ENCODE data around the gene ZC3H8. TPM values are rescaled to one million over a fixed set of nuclear protein-coding genes. Genes with fewer than 3 reads are reported as not detected.

ZC3H8 gene
- total RNA-seq, 1 donor from 2014 or later: 7.5 TPM

DNA sequence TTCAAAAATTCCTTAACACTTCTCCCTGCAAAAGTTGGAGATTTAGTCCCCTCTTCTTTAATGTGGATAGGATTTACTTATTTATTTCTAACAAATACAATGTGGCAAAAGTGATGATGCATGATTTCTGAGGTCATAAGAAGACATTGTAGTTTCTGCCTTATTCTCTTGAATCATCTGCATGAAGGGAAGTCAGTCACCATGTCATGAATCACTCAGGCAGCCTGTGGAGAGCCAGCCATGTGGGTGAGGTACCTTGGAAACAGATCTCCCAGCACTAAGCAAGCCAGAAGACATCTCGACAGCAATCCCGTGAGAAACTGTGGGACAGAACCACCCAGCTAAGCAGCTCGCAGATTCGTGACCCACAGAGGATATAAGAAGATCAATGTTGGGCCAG lies 2.7 kb upstream of the ZC3H8 start:
- Histone ChIP-seq H3K4me1 (ENCODE audit: insufficient read depth, low read length) (peaks cover 11% of the 10 kb centered on the region), H3K79me2 (ENCODE audit: insufficient read depth, low read length) (peaks cover 7% of the 10 kb centered on the region), H3K27me3 (ENCODE audit: insufficient read depth, low read length) (no peaks in the 10 kb centered on the region), H3K36me3 (ENCODE audit: insufficient read depth, low read length) (no peaks in the 10 kb centered on the region), H3K9ac (ENCODE audit: low read length) (no peak overlapping the region), H3K9me3 (ENCODE audit: insufficient read depth, low read depth, low read length) (peaks cover 2% of the 10 kb centered on the region), H3K4me3 (ENCODE audit: insufficient read depth, low read depth, low read length) (no peak overlapping the region), H3K27ac (ENCODE audit: low read depth, low read length) (no peak overlapping the region), H2AFZ (ENCODE audit: low read depth, low read length) (no peak overlapping the region), H3K4me2 (ENCODE audit: low read length) (no peak overlapping the region), H4K20me1 (ENCODE audit: insufficient read depth, low read length) (peaks cover under 1% of the 10 kb centered on the region)
- Mint-ChIP-seq H3K27ac (ENCODE audit: unreplicated experiment) (no peak overlapping the region), H3K36me3 (ENCODE audit: low read depth, unreplicated experiment) (peaks cover 3% of the 10 kb centered on the region), H3K4me1 (ENCODE audit: low read depth, unreplicated experiment) (peaks cover 6% of the 10 kb centered on the region), H3K4me3 (ENCODE audit: unreplicated experiment) (no peak overlapping the region), H3K27me3 (ENCODE audit: low read depth, unreplicated experiment) (no peaks in the 10 kb centered on the region), H3K9me3 (ENCODE audit: unreplicated experiment) (no peaks in the 10 kb centered on the region)
- peak; percentile 7 for DNase-seq (ENCODE audit: low read depth)
- TF ChIP-seq EZH2 (IDR thresholded peaks at IDR 0.05; ENCODE audit: insufficient read depth, low read length) (no peak), CTCF (IDR thresholded peaks at IDR 0.05; ENCODE audit: insufficient read depth, low read depth, low read length) (no peak)
- FAIRE-seq: no peak

- H3K79me2 ChIP-seq (ENCODE audit: insufficient read depth, low read length): peaks cover 7% of the 10 kb centered on the region
- H3K9me3 Mint-ChIP-seq (ENCODE audit: unreplicated experiment): no peaks in the 10 kb centered on the region
- H3K4me1 Mint-ChIP-seq (ENCODE audit: low read depth, unreplicated experiment): peaks cover 6% of the 10 kb centered on the region
- H3K4me2 ChIP-seq (ENCODE audit: low read length): no peak overlapping the region
- no peak overlapping the region for H3K9ac ChIP-seq (ENCODE audit: low read length)
- H3K27ac Mint-ChIP-seq (ENCODE audit: unreplicated experiment): no peak overlapping the region
- no peak overlapping the region for H3K4me3 Mint-ChIP-seq (ENCODE audit: unreplicated experiment)
- no peaks in the 10 kb centered on the region for H3K36me3 ChIP-seq (ENCODE audit: insufficient read depth, low read length)
- no peaks in the 10 kb centered on the region for H3K27me3 Mint-ChIP-seq (ENCODE audit: low read depth, unreplicated experiment)
- no peak overlapping the region for H2AFZ ChIP-seq (ENCODE audit: low read depth, low read length)
- H4K20me1 ChIP-seq (ENCODE audit: insufficient read depth, low read length): peaks cover 5% of the 10 kb centered on the region
- no peaks in the 10 kb centered on the region for H3K9me3 ChIP-seq (ENCODE audit: insufficient read depth, low read depth, low read length)
- no peak overlapping the region for H3K4me3 ChIP-seq (ENCODE audit: insufficient read depth, low read depth, low read length)
- H3K4me1 ChIP-seq (ENCODE audit: insufficient read depth, low read length): peaks cover 11% of the 10 kb centered on the region
- FAIRE-seq (no peak), DNase-seq (ENCODE audit: low read depth) (no peak)
- no peak for TF ChIP-seq CTCF (IDR thresholded peaks at IDR 0.05; ENCODE audit: insufficient read depth, low read depth, low read length)
- no peak for TF ChIP-seq EZH2 (IDR thresholded peaks at IDR 0.05; ENCODE audit: insufficient read depth, low read length)
- no peak overlapping the region for H3K27ac ChIP-seq (ENCODE audit: low read depth, low read length)
- H3K36me3 Mint-ChIP-seq (ENCODE audit: low read depth, unreplicated experiment): peaks cover 3% of the 10 kb centered on the region
- no peaks in the 10 kb centered on the region for H3K27me3 ChIP-seq (ENCODE audit: insufficient read depth, low read length)
These were observed 1.8 kb upstream of the ZC3H8 start for GRCh38 chr2:112256654-112257053.

DNA sequence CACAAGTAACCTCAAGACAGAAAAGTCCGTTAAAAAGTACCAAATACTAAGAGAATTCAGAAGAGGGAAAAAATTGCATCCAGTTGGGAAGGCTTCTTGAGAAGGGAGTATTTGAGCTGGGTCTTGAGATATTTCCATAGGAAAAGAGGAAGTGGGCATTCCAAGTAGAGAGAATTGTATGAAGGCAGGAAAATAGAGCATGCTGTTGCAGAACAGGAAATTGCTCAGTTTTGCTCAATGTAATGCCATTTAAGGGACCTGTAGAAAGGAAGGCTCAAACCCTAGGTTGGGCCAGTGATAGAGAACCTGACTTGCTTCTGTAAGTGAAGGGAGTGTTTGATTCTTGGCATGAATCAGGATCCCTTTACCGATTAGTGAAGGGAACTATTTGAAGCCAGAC lies 1.0 kb upstream of the ZC3H8 start:
- Mint-ChIP-seq H3K36me3 (ENCODE audit: low read depth, unreplicated experiment) (peaks cover 3% of the 10 kb centered on the region), H3K4me1 (ENCODE audit: low read depth, unreplicated experiment) (peaks cover 6% of the 10 kb centered on the region), H3K27me3 (ENCODE audit: low read depth, unreplicated experiment) (no peaks in the 10 kb centered on the region), H3K9me3 (ENCODE audit: unreplicated experiment) (no peaks in the 10 kb centered on the region), H3K27ac (ENCODE audit: unreplicated experiment) (no peak overlapping the region), H3K4me3 (ENCODE audit: unreplicated experiment) (no peak overlapping the region)
- Histone ChIP-seq H3K9me3 (ENCODE audit: insufficient read depth, low read depth, low read length) (no peaks in the 10 kb centered on the region), H4K20me1 (ENCODE audit: insufficient read depth, low read length) (peaks cover 5% of the 10 kb centered on the region), H3K36me3 (ENCODE audit: insufficient read depth, low read length) (no peaks in the 10 kb centered on the region), H3K4me3 (ENCODE audit: insufficient read depth, low read depth, low read length) (no peak overlapping the region), H3K9ac (ENCODE audit: low read length) (no peak overlapping the region), H3K79me2 (ENCODE audit: insufficient read depth, low read length) (peaks cover 15% of the 10 kb centered on the region), H2AFZ (ENCODE audit: low read depth, low read length) (no peak overlapping the region), H3K27ac (ENCODE audit: low read depth, low read length) (no peak overlapping the region), H3K4me2 (ENCODE audit: low read length) (no peak overlapping the region), H3K27me3 (ENCODE audit: insufficient read depth, low read length) (no peaks in the 10 kb centered on the region), H3K4me1 (ENCODE audit: insufficient read depth, low read length) (peaks cover 11% of the 10 kb centered on the region)
- no peak for TF ChIP-seq EZH2 (IDR thresholded peaks at IDR 0.05; ENCODE audit: insufficient read depth, low read length)
- TF ChIP-seq CTCF (IDR thresholded peaks at IDR 0.05; ENCODE audit: insufficient read depth, low read depth, low read length): no peak
- no peak for FAIRE-seq
- DNase-seq (ENCODE audit: low read depth): no peak

Measured in astrocyte (in vitro differentiated cells and primary cell).